ENCODE measurements around the gene TBX4. TPM values are rescaled to one million over a fixed set of nuclear protein-coding genes. Genes with fewer than 3 reads are reported as not detected.
A peak's percentile ranks its signal among the peaks of the same experiment; 100 is the strongest.

Gene TBX4
- polyA plus RNA-seq, 2 of the 4 experiments (the other 2 are of a cell fraction) = 0.17 to 0.18 TPM

- 71% methylated on average over 2 of the region's 2 CpGs for WGBS (ENCODE audit: missing lambda C conversion rate)
- Histone ChIP-seq H3K4me2 (no peak overlapping the region), H3K27ac (no peak overlapping the region), H3K4me3 (no peak overlapping the region), H3K4me1 (no peaks in the 10 kb centered on the region), H3K9me3 (no peaks in the 10 kb centered on the region)
- no peak for ATAC-seq
- peak; percentile 93 for FAIRE-seq
- CTCF ChIA-PET = no interaction called here
- no peak for TF ChIP-seq FOSB (CRISPR knock-in tag; IDR thresholded peaks at IDR 0.05)
- TF ChIP-seq HDAC2 (IDR thresholded peaks at IDR 0.05) = no peak
- no peak for TF ChIP-seq CHD4 (IDR thresholded peaks at IDR 0.05; ENCODE audit: borderline replicate concordance)
- TF ChIP-seq BHLHE40 (IDR thresholded peaks at IDR 0.05; ENCODE audit: low read depth, low read length) = no peak
- POLR2A ChIA-PET = no interaction called here
- DNase-seq (ENCODE audit: low read depth in 1 of 2, low spot score in 1 of 2) = no peak
Observed at GRCh38 chr17:61528171-61528570, 75.9 kb downstream of the TBX4 start.

GRCh38 chr17:61531223-61531622, 79.0 kb downstream of the TBX4 start:
- whole genome bisulfite sequencing (ENCODE audit: missing lambda C conversion rate) = 81% methylated on average over 7 of the region's 7 CpGs

GRCh38 chr17:61532826-61533225, 80.6 kb downstream of the TBX4 start:
- Histone ChIP-seq H3K4me2 (no peak overlapping the region), H3K4me3 (no peak overlapping the region), H3K4me1 (no peaks in the 10 kb centered on the region), H3K27ac (no peak overlapping the region), H3K9me3 (no peaks in the 10 kb centered on the region)
- CTCF ChIA-PET = interaction anchor here (0.5 to 1.5 kb wide), 4 partner anchors 35 to 304 kb away, joined by 3 read pairs; no protein-coding TSS in a partner anchor
- POLR2A ChIA-PET = no interaction called here
- DNase-seq (ENCODE audit: low read depth in 1 of 2, low spot score in 1 of 2) (no peak), FAIRE-seq (no peak), ATAC-seq (no peak)
- WGBS (ENCODE audit: missing lambda C conversion rate) = 67% methylated on average over 5 of the region's 5 CpGs
- TF ChIP-seq FOSL2 (IDR thresholded peaks at IDR 0.05) (no peak), FOSL2 (CRISPR knock-in tag; IDR thresholded peaks at IDR 0.05) (no peak), CBX8 (IDR thresholded peaks at IDR 0.05) (no peak), HEYL (CRISPR knock-in tag; IDR thresholded peaks at IDR 0.05) (no peak), RNF2 (IDR thresholded peaks at IDR 0.05; ENCODE audit: borderline replicate concordance, low read depth) (no peak), MAFK (IDR thresholded peaks at IDR 0.05; ENCODE audit: partially characterized antibody) (no peak), MAX (IDR thresholded peaks at IDR 0.05) (no peak), MAZ (IDR thresholded peaks at IDR 0.05; ENCODE audit: borderline replicate concordance, low read depth, low read length) (no peak), HDAC2 (IDR thresholded peaks at IDR 0.05) (no peak), ZFP36 (IDR thresholded peaks at IDR 0.05; ENCODE audit: borderline replicate concordance, partially characterized antibody) (no peak), CEBPB (IDR thresholded peaks at IDR 0.05) (no peak), EP300 (IDR thresholded peaks at IDR 0.05) (no peak)

More at GRCh38 chr17:61531223-61531622, 79.0 kb downstream of the TBX4 start:
- H3K4me2 ChIP-seq = no peak overlapping the region
- no peak for TF ChIP-seq POLR2A (IDR thresholded peaks at IDR 0.05; ENCODE audit: low read length)
- no peak for TF ChIP-seq RAD21 (conservative IDR thresholded peaks at IDR 0.05 in 1 of 2, IDR thresholded peaks at IDR 0.05 in 1 of 2)
- no peak for TF ChIP-seq FOSB (CRISPR knock-in tag; IDR thresholded peaks at IDR 0.05)
- no peak for TF ChIP-seq ZC3H11A (IDR thresholded peaks at IDR 0.05)
- no peak for TF ChIP-seq ELK1 (IDR thresholded peaks at IDR 0.05; ENCODE audit: low read depth, low read length)
- no peak for TF ChIP-seq EHF (CRISPR knock-in tag; IDR thresholded peaks at IDR 0.05)
- no peak for TF ChIP-seq ZNF302 (CRISPR knock-in tag; IDR thresholded peaks at IDR 0.05)
- TF ChIP-seq HOXB5 (CRISPR knock-in tag; IDR thresholded peaks at IDR 0.05) = no peak
- no peak for TF ChIP-seq HDAC2 (IDR thresholded peaks at IDR 0.05)
- TF ChIP-seq TFCP2L1 (CRISPR knock-in tag; IDR thresholded peaks at IDR 0.05) = no peak
- TF ChIP-seq GATA3 (IDR thresholded peaks at IDR 0.05; ENCODE audit: borderline replicate concordance) = no peak
- TF ChIP-seq RFX5 (IDR thresholded peaks at IDR 0.05) = no peak
- no peak overlapping the region for H3K4me3 ChIP-seq
- ATAC-seq (no peak), FAIRE-seq (no peak), DNase-seq (ENCODE audit: low read depth in 1 of 2, low spot score in 1 of 2) (no peak)
- no peak overlapping the region for H3K27ac ChIP-seq
- ChIA-PET CTCF (no interaction called here), POLR2A (no interaction called here)
- no peaks in the 10 kb centered on the region for H3K4me1 ChIP-seq
- H3K9me3 ChIP-seq = no peaks in the 10 kb centered on the region

Data from A549 (cell line).